ENCODE data around the gene KLF7.

DNA sequence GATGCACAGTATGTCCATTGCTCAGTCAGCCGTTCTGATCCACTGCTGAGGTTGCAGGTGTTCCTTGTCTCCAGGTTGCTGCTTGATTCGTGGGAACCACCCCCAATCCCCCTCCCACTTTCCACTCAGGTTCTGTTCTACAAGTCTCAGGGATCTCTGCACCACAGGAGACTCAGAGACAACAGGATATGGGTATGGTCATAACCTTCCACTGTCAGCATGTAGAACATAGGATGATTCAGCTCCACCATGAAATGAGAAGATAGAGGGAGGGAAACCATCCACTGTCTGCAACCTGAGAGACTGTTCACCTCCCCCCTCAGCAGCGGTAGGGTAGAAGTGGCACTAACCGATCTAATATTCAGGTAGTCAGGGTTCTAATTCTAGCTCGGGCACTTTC is 19.0 kb upstream of the KLF7 start:
- TF ChIP-seq GATA2 (IDR thresholded peaks at IDR 0.05; ENCODE audit: insufficient read depth, insufficient read length, low read depth, low read length): no peak
- TF ChIP-seq, protein P1, sequence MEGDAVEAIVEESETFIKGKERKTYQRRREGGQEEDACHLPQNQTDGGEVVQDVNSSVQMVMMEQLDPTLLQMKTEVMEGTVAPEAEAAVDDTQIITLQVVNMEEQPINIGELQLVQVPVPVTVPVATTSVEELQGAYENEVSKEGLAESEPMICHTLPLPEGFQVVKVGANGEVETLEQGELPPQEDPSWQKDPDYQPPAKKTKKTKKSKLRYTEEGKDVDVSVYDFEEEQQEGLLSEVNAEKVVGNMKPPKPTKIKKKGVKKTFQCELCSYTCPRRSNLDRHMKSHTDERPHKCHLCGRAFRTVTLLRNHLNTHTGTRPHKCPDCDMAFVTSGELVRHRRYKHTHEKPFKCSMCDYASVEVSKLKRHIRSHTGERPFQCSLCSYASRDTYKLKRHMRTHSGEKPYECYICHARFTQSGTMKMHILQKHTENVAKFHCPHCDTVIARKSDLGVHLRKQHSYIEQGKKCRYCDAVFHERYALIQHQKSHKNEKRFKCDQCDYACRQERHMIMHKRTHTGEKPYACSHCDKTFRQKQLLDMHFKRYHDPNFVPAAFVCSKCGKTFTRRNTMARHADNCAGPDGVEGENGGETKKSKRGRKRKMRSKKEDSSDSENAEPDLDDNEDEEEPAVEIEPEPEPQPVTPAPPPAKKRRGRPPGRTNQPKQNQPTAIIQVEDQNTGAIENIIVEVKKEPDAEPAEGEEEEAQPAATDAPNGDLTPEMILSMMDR (IDR thresholded peaks at IDR 0.05; ENCODE audit: extremely low read depth in 1 of 2, insufficient read depth in 1 of 2, low read depth in 1 of 2, low read length in 2 of 2): no peak
- TF ChIP-seq EZH2 (IDR thresholded peaks at IDR 0.05; ENCODE audit: borderline replicate concordance, low read depth, low read length, severe bottlenecking): no peak
- TF ChIP-seq POLR2AphosphoS5 (IDR thresholded peaks at IDR 0.05; ENCODE audit: insufficient read depth, low read depth, low read length): no peak
- TF ChIP-seq POLR2A (IDR thresholded peaks at IDR 0.05; ENCODE audit: low read depth, low read length): no peak
- no peak for TF ChIP-seq FOS (IDR thresholded peaks at IDR 0.05; ENCODE audit: borderline replicate concordance, insufficient read depth, low read length)
- no peak for TF ChIP-seq JUN (IDR thresholded peaks at IDR 0.05; ENCODE audit: borderline replicate concordance, insufficient read depth, insufficient read length, low read depth)
- TF ChIP-seq, protein P2, sequence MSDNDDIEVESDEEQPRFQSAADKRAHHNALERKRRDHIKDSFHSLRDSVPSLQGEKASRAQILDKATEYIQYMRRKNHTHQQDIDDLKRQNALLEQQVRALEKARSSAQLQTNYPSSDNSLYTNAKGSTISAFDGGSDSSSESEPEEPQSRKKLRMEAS (IDR thresholded peaks at IDR 0.05; ENCODE audit: insufficient read depth, insufficient read length): no peak
- TF ChIP-seq MYC (IDR thresholded peaks at IDR 0.05; ENCODE audit: low read depth, low read length): no peak
